Measurements from ENCODE around the gene TLK1. TPM values are rescaled to one million over a fixed set of nuclear protein-coding genes. Genes with fewer than 3 reads are reported as not detected.
A peak's percentile ranks its signal among the peaks of the same experiment; 100 is the strongest.

Gene TLK1
- total RNA-seq, 4 donors from 2014 or later: 24.9 to 60.4 (median 38.3) TPM

DNA sequence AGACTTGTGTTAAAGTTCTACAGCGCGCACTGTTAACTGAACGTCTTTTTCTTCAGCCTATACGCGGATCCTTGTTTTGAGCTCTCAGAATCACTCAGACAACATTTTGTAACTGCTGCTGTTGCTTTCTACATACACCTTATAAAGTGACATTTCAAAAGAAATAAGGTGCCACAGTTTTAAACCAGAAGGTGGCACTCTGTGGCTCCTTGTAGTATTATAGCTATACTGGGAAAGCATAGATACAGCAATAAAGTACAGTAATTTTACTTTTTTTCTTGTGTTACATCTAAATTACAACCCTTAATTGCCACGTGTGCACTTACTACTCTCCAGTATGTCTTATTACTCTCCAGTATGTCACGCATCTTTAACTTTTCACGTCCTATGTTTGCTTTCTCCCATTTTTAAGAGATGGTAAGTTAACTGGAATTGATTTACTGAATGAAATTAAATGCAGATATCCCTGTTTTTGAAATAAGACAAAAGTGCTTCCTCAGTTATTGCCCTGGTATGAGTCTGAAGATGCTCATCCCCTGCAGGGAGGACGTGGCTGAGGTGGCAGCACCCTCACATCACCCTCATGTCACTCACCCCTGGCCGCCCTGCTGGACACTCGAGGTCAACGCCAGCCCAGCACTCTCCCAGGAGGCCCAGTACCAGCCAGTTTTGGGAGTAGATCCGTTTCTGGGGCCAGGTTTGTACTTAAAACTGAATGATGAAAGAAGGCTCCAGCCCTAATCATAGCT, 193.9 kb downstream of the TLK1 start:
- TF ChIP-seq CTCF (IDR thresholded peaks at IDR 0.05) (no peak), POLR2A (IDR thresholded peaks at IDR 0.05) (no peak)
- DNase-seq (ENCODE audit: low spot score in 2 of 2): no peak
- WGBS: 78% methylated on average over 13 of the region's 13 CpGs
- Histone ChIP-seq H3K4me1 (peaks cover 8% of the 10 kb centered on the region), H3K27ac (no peak overlapping the region), H3K27me3 (no peaks in the 10 kb centered on the region), H3K9me3 (no peaks in the 10 kb centered on the region), H3K4me3 (no peak overlapping the region), H3K36me3 (peaks cover 59% of the 10 kb centered on the region)

GRCh38 chr2:170965446-170966225, 195.1 kb downstream of the TLK1 start:
- TF ChIP-seq EP300 (IDR thresholded peaks at IDR 0.05) (no peak), POLR2AphosphoS5 (IDR thresholded peaks at IDR 0.05) (no peak), CTCF (IDR thresholded peaks at IDR 0.05) (no peak), POLR2A (IDR thresholded peaks at IDR 0.05) (no peak)

GRCh38 chr2:170963386-170963785, 197.3 kb downstream of the TLK1 start:
- Histone ChIP-seq H3K36me3 (peaks cover 85% of the 10 kb centered on the region), H3K27ac (no peak overlapping the region), H3K9me3 (no peaks in the 10 kb centered on the region), H3K27me3 (no peaks in the 10 kb centered on the region), H3K4me1 (peaks cover 8% of the 10 kb centered on the region), H3K4me3 (no peak overlapping the region)
- no peak for DNase-seq (ENCODE audit: low spot score in 2 of 2)
- 79% methylated on average over 5 of the region's 5 CpGs for WGBS
- TF ChIP-seq EP300 (IDR thresholded peaks at IDR 0.05): no peak
- no peak for TF ChIP-seq CTCF (IDR thresholded peaks at IDR 0.05)
- no peak for TF ChIP-seq POLR2A (IDR thresholded peaks at IDR 0.05)
- no peak for TF ChIP-seq POLR2AphosphoS5 (IDR thresholded peaks at IDR 0.05)

More at GRCh38 chr2:170965446-170966225, 195.1 kb downstream of the TLK1 start:
- Histone ChIP-seq H3K36me3 (peaks cover 71% of the 10 kb centered on the region), H3K9me3 (no peaks in the 10 kb centered on the region), H3K4me1 (peaks cover 8% of the 10 kb centered on the region), H3K4me3 (no peak overlapping the region), H3K27me3 (no peaks in the 10 kb centered on the region), H3K27ac (peak overlapping the region; percentile 7)
- no peak for DNase-seq (ENCODE audit: low spot score in 2 of 2)
- 67% methylated on average over 16 of the region's 20 CpGs for WGBS

DNA sequence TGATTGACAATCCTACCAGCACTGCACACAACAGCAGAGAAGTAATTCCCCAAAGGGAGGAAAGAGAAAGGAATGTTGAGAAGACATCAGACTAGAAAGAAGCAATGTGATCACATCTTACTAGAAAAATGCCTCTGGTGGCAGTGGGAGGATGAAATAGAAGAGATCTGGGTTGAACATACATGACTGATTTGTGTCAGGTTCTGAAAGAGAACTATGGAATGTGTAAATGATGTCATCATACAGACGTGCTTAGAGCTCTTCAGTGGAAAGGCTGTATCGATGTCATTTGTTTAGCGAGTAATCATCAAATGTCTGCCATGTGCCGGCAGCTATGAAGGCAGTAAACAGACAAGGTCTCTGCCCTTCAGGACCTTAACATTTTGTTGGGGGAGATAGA, 206.8 kb downstream of the TLK1 start:
- Histone ChIP-seq H3K9me3 (no peaks in the 10 kb centered on the region), H3K27ac (no peak overlapping the region), H3K27me3 (no peaks in the 10 kb centered on the region), H3K4me3 (no peak overlapping the region), H3K4me1 (no peaks in the 10 kb centered on the region), H3K36me3 (peaks cover 96% of the 10 kb centered on the region)
- 70% methylated on average over 4 of the region's 4 CpGs for whole genome bisulfite sequencing
- DNase-seq (ENCODE audit: low spot score in 2 of 2): no peak
- TF ChIP-seq POLR2AphosphoS5 (IDR thresholded peaks at IDR 0.05): no peak
- TF ChIP-seq CTCF (IDR thresholded peaks at IDR 0.05): no peak
- no peak for TF ChIP-seq POLR2A (IDR thresholded peaks at IDR 0.05)
- TF ChIP-seq EP300 (IDR thresholded peaks at IDR 0.05): no peak

DNA sequence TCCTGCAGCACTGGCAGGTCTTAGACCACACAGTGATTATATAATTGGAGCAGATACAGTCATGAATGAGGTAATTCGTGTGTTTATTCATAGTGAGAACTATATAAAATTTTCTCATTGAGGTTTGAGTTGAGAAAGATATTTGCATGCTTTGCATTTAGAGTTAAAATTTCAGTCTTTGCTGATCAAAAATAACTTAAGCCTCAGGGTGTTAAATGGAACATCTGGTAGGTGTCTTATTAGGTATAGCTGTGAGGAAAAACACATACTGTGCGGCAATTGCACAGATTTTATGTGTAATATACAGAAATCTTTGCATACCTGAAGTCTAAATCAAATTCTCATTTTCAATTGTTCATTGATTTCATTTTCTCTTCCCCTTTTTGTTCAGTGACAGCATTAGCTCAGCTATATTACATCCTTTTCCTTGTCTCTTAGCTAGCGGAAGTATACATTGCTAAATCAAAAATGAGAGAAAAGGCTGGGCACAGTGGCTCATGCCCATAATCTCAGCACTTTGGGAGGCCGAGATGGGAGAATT, 210.4 kb downstream of the TLK1 start:
- no peaks in the 10 kb centered on the region for H3K27me3 ChIP-seq
- H3K36me3 ChIP-seq: peaks cover 60% of the 10 kb centered on the region
- TF ChIP-seq EP300 (IDR thresholded peaks at IDR 0.05): no peak
- TF ChIP-seq CTCF (IDR thresholded peaks at IDR 0.05): no peak
- TF ChIP-seq POLR2AphosphoS5 (IDR thresholded peaks at IDR 0.05): no peak
- no peak for TF ChIP-seq POLR2A (IDR thresholded peaks at IDR 0.05)
- no peaks in the 10 kb centered on the region for H3K4me1 ChIP-seq
- no peak for DNase-seq (ENCODE audit: low spot score in 2 of 2)
- no peaks in the 10 kb centered on the region for H3K9me3 ChIP-seq
- H3K27ac ChIP-seq: no peak overlapping the region
- WGBS: 92% methylated on average over 4 of the region's 4 CpGs
- H3K4me3 ChIP-seq: no peak overlapping the region
